ENCODE data around the gene SCAMP2. TPM values are rescaled to one million over a fixed set of nuclear protein-coding genes. Genes with fewer than 3 reads are reported as not detected.

The SCAMP2 gene
- total and polyA plus RNA-seq, 2 experiments from 2014 or later = 34.7 to 51.3 TPM

- peaks cover 35% of the 10 kb centered on the region for H3K27me3 ChIP-seq (ENCODE audit: insufficient read depth)
- no peaks in the 10 kb centered on the region for H3K9me2 ChIP-seq (ENCODE audit: insufficient read depth)
- peaks cover 37% of the 10 kb centered on the region for H3K27me3 Mint-ChIP-seq (ENCODE audit: insufficient read depth, low read depth, poor library complexity)
These were observed 43.7 kb downstream of the SCAMP2 start for GRCh38 chr15:74829486-74829885.

More at GRCh38 chr15:74829486-74829885, 43.7 kb downstream of the SCAMP2 start:
- Mint-ChIP-seq H3K27ac (no peak overlapping the region), H3K4me3 (no peak overlapping the region), H3K36me3 (ENCODE audit: low read depth) (no peaks in the 10 kb centered on the region; the same call in 2 of the 3 replicates), H3K4me1 (peaks cover 13% of the 10 kb centered on the region), H3K9me3 (no peaks in the 10 kb centered on the region)
- no peaks in the 10 kb centered on the region for H4K20me1 ChIP-seq (replicated peaks; ENCODE audit: insufficient read depth)
- H3K4me3 ChIP-seq = no peak overlapping the region
- H3F3A ChIP-seq (replicated peaks; ENCODE audit: low read depth) = peaks cover 5% of the 10 kb centered on the region; the same call in 1 of the 2 replicates
- H3K79me2 ChIP-seq (replicated peaks; ENCODE audit: insufficient read depth) = no peaks in the 10 kb centered on the region
- H3K27ac ChIP-seq (ENCODE audit: low read depth) = no peak overlapping the region
- H3K36me3 ChIP-seq (ENCODE audit: insufficient read depth) = no peaks in the 10 kb centered on the region
- no peak overlapping the region for H2AFZ ChIP-seq
- H3K4me2 ChIP-seq = no peak overlapping the region
- ATAC-seq = no peak
- DNase-seq (ENCODE audit: low spot score) = no peak
- TF ChIP-seq CREB1 (CRISPR knock-in tag; IDR thresholded peaks at IDR 0.05; ENCODE audit: low read depth) (no peak), JUNB (IDR thresholded peaks at IDR 0.05; ENCODE audit: unreplicated experiment) (no peak), ZNF462 (CRISPR knock-in tag; IDR thresholded peaks at IDR 0.05) (no peak), POLR2AphosphoS5 (IDR thresholded peaks at IDR 0.05; ENCODE audit: low read depth) (no peak), ZNF331 (CRISPR knock-in tag; IDR thresholded peaks at IDR 0.05; ENCODE audit: low read depth) (no peak), STAT1 (IDR thresholded peaks at IDR 0.05; ENCODE audit: unreplicated experiment) (no peak), EZH2phosphoT487 (IDR thresholded peaks at IDR 0.05; ENCODE audit: unreplicated experiment) (no peak), NANOG (IDR thresholded peaks at IDR 0.05; ENCODE audit: borderline replicate concordance) (no peak), REST (IDR thresholded peaks at IDR 0.05; ENCODE audit: unreplicated experiment) (no peak), EZH2 (IDR thresholded peaks at IDR 0.05; ENCODE audit: low read depth, unreplicated experiment) (no peak), ZNF114 (CRISPR knock-in tag; IDR thresholded peaks at IDR 0.05) (no peak)
- TF ChIP-seq, protein P1, sequence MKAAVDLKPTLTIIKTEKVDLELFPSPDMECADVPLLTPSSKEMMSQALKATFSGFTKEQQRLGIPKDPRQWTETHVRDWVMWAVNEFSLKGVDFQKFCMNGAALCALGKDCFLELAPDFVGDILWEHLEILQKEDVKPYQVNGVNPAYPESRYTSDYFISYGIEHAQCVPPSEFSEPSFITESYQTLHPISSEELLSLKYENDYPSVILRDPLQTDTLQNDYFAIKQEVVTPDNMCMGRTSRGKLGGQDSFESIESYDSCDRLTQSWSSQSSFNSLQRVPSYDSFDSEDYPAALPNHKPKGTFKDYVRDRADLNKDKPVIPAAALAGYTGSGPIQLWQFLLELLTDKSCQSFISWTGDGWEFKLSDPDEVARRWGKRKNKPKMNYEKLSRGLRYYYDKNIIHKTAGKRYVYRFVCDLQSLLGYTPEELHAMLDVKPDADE (IDR thresholded peaks at IDR 0.05) = no peak
- TF ChIP-seq, protein P2, sequence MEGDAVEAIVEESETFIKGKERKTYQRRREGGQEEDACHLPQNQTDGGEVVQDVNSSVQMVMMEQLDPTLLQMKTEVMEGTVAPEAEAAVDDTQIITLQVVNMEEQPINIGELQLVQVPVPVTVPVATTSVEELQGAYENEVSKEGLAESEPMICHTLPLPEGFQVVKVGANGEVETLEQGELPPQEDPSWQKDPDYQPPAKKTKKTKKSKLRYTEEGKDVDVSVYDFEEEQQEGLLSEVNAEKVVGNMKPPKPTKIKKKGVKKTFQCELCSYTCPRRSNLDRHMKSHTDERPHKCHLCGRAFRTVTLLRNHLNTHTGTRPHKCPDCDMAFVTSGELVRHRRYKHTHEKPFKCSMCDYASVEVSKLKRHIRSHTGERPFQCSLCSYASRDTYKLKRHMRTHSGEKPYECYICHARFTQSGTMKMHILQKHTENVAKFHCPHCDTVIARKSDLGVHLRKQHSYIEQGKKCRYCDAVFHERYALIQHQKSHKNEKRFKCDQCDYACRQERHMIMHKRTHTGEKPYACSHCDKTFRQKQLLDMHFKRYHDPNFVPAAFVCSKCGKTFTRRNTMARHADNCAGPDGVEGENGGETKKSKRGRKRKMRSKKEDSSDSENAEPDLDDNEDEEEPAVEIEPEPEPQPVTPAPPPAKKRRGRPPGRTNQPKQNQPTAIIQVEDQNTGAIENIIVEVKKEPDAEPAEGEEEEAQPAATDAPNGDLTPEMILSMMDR (conservative IDR thresholded peaks at IDR 0.05; ENCODE audit: low read depth in 2 of 2) = no peak
- peaks cover 7% of the 10 kb centered on the region; the same call in 1 of the 2 replicates for H3K4me1 ChIP-seq (ENCODE audit: insufficient read depth)

Data from GM23338 (cell line).